ENCODE measurements around the gene TAF11L3. TPM values are rescaled to one million over a fixed set of nuclear protein-coding genes. Genes with fewer than 3 reads are reported as not detected.
"Not testable (repeated sequence)": the region's sequence is repeated elsewhere in the genome, so short reads cannot be mapped to it uniquely, and the experiment has no call there.

The TAF11L3 gene
- not detected for polyA plus RNA-seq (2013, experiment 1 of 2)
- not detected for polyA plus RNA-seq (2013, experiment 2 of 2)

DNA sequence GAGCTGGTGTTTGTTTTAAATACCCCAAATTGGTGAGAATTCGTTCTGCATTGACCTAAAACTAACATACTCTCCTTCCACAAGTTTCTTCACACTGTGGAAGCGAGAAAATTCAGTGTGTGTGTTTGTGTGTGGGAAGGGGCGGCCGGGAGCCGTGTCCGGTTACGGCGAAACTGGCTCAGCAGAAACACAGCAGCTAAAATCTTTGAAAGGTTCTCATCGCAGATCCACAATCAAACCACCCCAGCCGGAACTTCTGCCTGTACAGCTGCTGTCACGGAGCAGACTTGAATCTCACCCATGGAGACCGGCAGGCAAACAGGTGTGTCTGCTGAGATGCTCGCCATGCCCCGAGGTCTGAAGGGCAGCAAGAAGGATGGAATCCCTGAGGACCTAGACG lies at the start of gene TAF11L3:
TAF11L3 (plus strand) TSS at position 301 of the 400 bp plus-strand sequence.
- H4K8ac ChIP-seq (ENCODE audit: low read length); H3K79me1 ChIP-seq (replicated peaks; ENCODE audit: low read length, poor library complexity, severe bottlenecking); H3K4ac ChIP-seq (ENCODE audit: low read depth in 1 of 2, low read length in 2 of 2); H3K27me3 ChIP-seq (ENCODE audit: control insufficient read depth in 1 of 2, insufficient read depth in 1 of 2, low read length in 2 of 2); H3K9ac ChIP-seq (ENCODE audit: low read length); H3K4me2 ChIP-seq (ENCODE audit: low read length, poor library complexity, severe bottlenecking); H3K18ac ChIP-seq (ENCODE audit: low read depth in 1 of 2, low read length in 2 of 2); H3K23ac ChIP-seq (ENCODE audit: low read length in 2 of 2); H3K4me3 ChIP-seq (ENCODE audit: insufficient read depth in 1 of 2, low read depth in 1 of 2, low read length in 2 of 2); H4K91ac ChIP-seq (ENCODE audit: low read length); H3K14ac ChIP-seq (ENCODE audit: low read length in 2 of 2); H2BK120ac ChIP-seq (ENCODE audit: low read depth, low read length); DNase-seq; H2BK12ac ChIP-seq (ENCODE audit: low read length in 2 of 2); H3K9me3 ChIP-seq (ENCODE audit: control insufficient read depth, low read length); H3K27ac ChIP-seq (ENCODE audit: low read length, poor library complexity, severe bottlenecking); H3K36me3 ChIP-seq (ENCODE audit: control insufficient read depth in 1 of 2, insufficient read depth in 2 of 2, low read depth in 1 of 2, low read length in 2 of 2); H2AFZ ChIP-seq (ENCODE audit: low read depth, low read length); H2BK15ac ChIP-seq (ENCODE audit: low read depth, poor library complexity, severe bottlenecking); H3K4me1 ChIP-seq (ENCODE audit: control insufficient read depth, insufficient read depth, low read depth, low read length); H2AK5ac ChIP-seq (ENCODE audit: low read length, severe bottlenecking); H2BK5ac ChIP-seq (ENCODE audit: low read depth, low read length, poor library complexity, severe bottlenecking): not testable (repeated sequence)
- no CpG with 5 or more reads among the region's 15 CpGs for WGBS

- Histone ChIP-seq H3K4me2 (ENCODE audit: low read length, poor library complexity, severe bottlenecking) (no peak overlapping the region), H3K4ac (ENCODE audit: low read depth in 1 of 2, low read length in 2 of 2) (no peak overlapping the region), H3K18ac (ENCODE audit: low read depth in 1 of 2, low read length in 2 of 2) (no peak overlapping the region), H3K9me3 (ENCODE audit: control insufficient read depth, low read length) (no peaks in the 10 kb centered on the region), H2BK12ac (ENCODE audit: low read length in 2 of 2) (no peak overlapping the region), H4K8ac (ENCODE audit: low read length) (no peak overlapping the region), H3K36me3 (ENCODE audit: control insufficient read depth in 1 of 2, insufficient read depth in 2 of 2, low read depth in 1 of 2, low read length in 2 of 2) (no peaks in the 10 kb centered on the region), H4K91ac (ENCODE audit: low read length) (no peak overlapping the region), H3K79me1 (replicated peaks; ENCODE audit: low read length, poor library complexity, severe bottlenecking) (no peaks in the 10 kb centered on the region), H3K9ac (ENCODE audit: low read length) (no peak overlapping the region), H2BK120ac (ENCODE audit: low read depth, low read length) (no peak overlapping the region), H3K4me3 (ENCODE audit: insufficient read depth in 1 of 2, low read depth in 1 of 2, low read length in 2 of 2) (no peak overlapping the region), H2AK5ac (ENCODE audit: low read length, severe bottlenecking) (no peak overlapping the region), H2BK15ac (ENCODE audit: low read depth, poor library complexity, severe bottlenecking) (no peak overlapping the region), H2BK5ac (ENCODE audit: low read depth, low read length, poor library complexity, severe bottlenecking) (no peak overlapping the region), H2AFZ (ENCODE audit: low read depth, low read length) (no peak overlapping the region), H3K4me1 (ENCODE audit: control insufficient read depth, insufficient read depth, low read depth, low read length) (no peaks in the 10 kb centered on the region), H3K27ac (ENCODE audit: low read length, poor library complexity, severe bottlenecking) (no peak overlapping the region), H3K27me3 (ENCODE audit: control insufficient read depth in 1 of 2, insufficient read depth in 1 of 2, low read length in 2 of 2) (no peaks in the 10 kb centered on the region), H3K14ac (ENCODE audit: low read length in 2 of 2) (no peak overlapping the region), H3K23ac (ENCODE audit: low read length in 2 of 2) (no peak overlapping the region)
- DNase-seq, result no peak
Observed at GRCh38 chr5:17470064-17470463, 48.1 kb upstream of the TAF11L3 start.

GRCh38 chr5:17475064-17475463 lies 43.1 kb upstream of the TAF11L3 start:
- not testable (repeated sequence) for H2BK120ac ChIP-seq (ENCODE audit: low read depth, low read length); H2AFZ ChIP-seq (ENCODE audit: low read depth, low read length); H2BK12ac ChIP-seq (ENCODE audit: low read length in 2 of 2); H3K27ac ChIP-seq (ENCODE audit: low read length, poor library complexity, severe bottlenecking); H3K4me1 ChIP-seq (ENCODE audit: control insufficient read depth, insufficient read depth, low read depth, low read length); H3K9me3 ChIP-seq (ENCODE audit: control insufficient read depth, low read length); H4K8ac ChIP-seq (ENCODE audit: low read length); H2BK15ac ChIP-seq (ENCODE audit: low read depth, poor library complexity, severe bottlenecking); H3K14ac ChIP-seq (ENCODE audit: low read length in 2 of 2); H3K4me2 ChIP-seq (ENCODE audit: low read length, poor library complexity, severe bottlenecking); H2AK5ac ChIP-seq (ENCODE audit: low read length, severe bottlenecking); H3K36me3 ChIP-seq (ENCODE audit: control insufficient read depth in 1 of 2, insufficient read depth in 2 of 2, low read depth in 1 of 2, low read length in 2 of 2); H3K27me3 ChIP-seq (ENCODE audit: control insufficient read depth in 1 of 2, insufficient read depth in 1 of 2, low read length in 2 of 2); H2BK5ac ChIP-seq (ENCODE audit: low read depth, low read length, poor library complexity, severe bottlenecking); H3K18ac ChIP-seq (ENCODE audit: low read depth in 1 of 2, low read length in 2 of 2); H3K79me1 ChIP-seq (replicated peaks; ENCODE audit: low read length, poor library complexity, severe bottlenecking); H3K4ac ChIP-seq (ENCODE audit: low read depth in 1 of 2, low read length in 2 of 2); H3K9ac ChIP-seq (ENCODE audit: low read length); H3K4me3 ChIP-seq (ENCODE audit: insufficient read depth in 1 of 2, low read depth in 1 of 2, low read length in 2 of 2); H4K91ac ChIP-seq (ENCODE audit: low read length); DNase-seq; H3K23ac ChIP-seq (ENCODE audit: low read length in 2 of 2)

DNA sequence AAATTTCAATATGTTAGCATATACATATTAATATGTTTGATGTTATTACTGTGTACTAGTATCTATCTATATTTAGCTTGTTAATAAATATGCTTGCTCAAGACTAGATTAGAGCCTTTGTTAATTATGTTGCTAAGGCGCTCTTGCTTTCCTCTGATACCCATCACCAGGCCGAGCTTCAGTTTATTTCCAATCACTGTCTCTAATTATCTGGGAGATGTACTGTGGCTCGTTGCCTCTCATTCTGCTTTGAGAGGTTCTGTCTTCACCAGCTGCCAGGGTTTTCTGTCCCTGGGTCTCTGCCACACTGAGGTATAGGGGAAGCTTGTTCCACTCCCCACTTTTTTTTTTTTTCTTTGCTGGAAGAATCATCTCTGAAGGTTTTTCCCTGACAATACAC lies 41.1 kb upstream of the TAF11L3 start:
- H2AFZ ChIP-seq (ENCODE audit: low read depth, low read length), result no peak overlapping the region

More for the DNA sequence above, 41.1 kb upstream of the TAF11L3 start:
- Histone ChIP-seq H4K8ac (ENCODE audit: low read length) (no peak overlapping the region), H3K9me3 (ENCODE audit: control insufficient read depth, low read length) (no peaks in the 10 kb centered on the region), H3K23ac (ENCODE audit: low read length in 2 of 2) (no peak overlapping the region), H3K4me1 (ENCODE audit: control insufficient read depth, insufficient read depth, low read depth, low read length) (no peaks in the 10 kb centered on the region), H3K18ac (ENCODE audit: low read depth in 1 of 2, low read length in 2 of 2) (no peak overlapping the region), H3K27ac (ENCODE audit: low read length, poor library complexity, severe bottlenecking) (no peak overlapping the region), H3K9ac (ENCODE audit: low read length) (no peak overlapping the region), H2AK5ac (ENCODE audit: low read length, severe bottlenecking) (no peak overlapping the region), H2BK15ac (ENCODE audit: low read depth, poor library complexity, severe bottlenecking) (no peak overlapping the region), H2BK12ac (ENCODE audit: low read length in 2 of 2) (no peak overlapping the region), H4K91ac (ENCODE audit: low read length) (no peak overlapping the region), H2BK120ac (ENCODE audit: low read depth, low read length) (no peak overlapping the region), H3K4ac (ENCODE audit: low read depth in 1 of 2, low read length in 2 of 2) (no peak overlapping the region), H3K4me2 (ENCODE audit: low read length, poor library complexity, severe bottlenecking) (no peak overlapping the region), H3K14ac (ENCODE audit: low read length in 2 of 2) (no peak overlapping the region), H3K79me1 (replicated peaks; ENCODE audit: low read length, poor library complexity, severe bottlenecking) (no peaks in the 10 kb centered on the region), H3K4me3 (ENCODE audit: insufficient read depth in 1 of 2, low read depth in 1 of 2, low read length in 2 of 2) (no peak overlapping the region), H3K27me3 (ENCODE audit: control insufficient read depth in 1 of 2, insufficient read depth in 1 of 2, low read length in 2 of 2) (no peaks in the 10 kb centered on the region), H2BK5ac (ENCODE audit: low read depth, low read length, poor library complexity, severe bottlenecking) (no peak overlapping the region), H3K36me3 (ENCODE audit: control insufficient read depth in 1 of 2, insufficient read depth in 2 of 2, low read depth in 1 of 2, low read length in 2 of 2) (no peaks in the 10 kb centered on the region)
- no peak for DNase-seq
- 81% methylated on average over 3 of the region's 3 CpGs for WGBS

All from mesenchymal stem cell (in vitro differentiated cells and primary cell).